ENCODE measurements around the gene BCAP29.

DNA sequence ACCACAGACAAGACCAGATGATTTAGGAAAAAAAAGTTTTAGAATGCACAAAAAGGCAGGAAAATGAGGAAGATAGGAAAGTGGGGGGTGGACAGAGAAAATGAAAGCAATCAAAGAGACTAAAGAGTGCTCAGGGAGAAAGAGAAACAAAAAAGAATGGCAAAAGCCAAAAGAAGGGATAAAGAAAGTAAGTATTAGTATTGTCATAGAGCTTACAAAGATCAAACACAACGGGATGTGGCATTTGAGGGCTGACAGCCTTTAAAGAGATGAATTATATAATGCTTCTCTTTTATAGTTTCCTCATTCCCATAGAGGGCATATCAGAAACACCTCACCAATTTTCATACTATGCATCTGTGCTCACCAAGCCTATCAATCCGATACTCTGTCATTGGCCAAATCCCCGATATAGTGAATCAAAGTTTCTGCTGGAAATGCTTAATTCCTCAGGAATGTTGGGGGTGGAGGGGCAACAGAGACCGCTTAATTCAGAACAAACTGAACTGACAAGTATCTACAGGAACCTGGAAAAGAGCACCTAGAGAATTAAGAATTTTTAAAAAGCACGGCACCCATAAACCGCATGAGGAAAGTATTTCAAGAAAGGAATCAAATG is 19.0 kb upstream of the BCAP29 start:
- TF ChIP-seq, protein P1, sequence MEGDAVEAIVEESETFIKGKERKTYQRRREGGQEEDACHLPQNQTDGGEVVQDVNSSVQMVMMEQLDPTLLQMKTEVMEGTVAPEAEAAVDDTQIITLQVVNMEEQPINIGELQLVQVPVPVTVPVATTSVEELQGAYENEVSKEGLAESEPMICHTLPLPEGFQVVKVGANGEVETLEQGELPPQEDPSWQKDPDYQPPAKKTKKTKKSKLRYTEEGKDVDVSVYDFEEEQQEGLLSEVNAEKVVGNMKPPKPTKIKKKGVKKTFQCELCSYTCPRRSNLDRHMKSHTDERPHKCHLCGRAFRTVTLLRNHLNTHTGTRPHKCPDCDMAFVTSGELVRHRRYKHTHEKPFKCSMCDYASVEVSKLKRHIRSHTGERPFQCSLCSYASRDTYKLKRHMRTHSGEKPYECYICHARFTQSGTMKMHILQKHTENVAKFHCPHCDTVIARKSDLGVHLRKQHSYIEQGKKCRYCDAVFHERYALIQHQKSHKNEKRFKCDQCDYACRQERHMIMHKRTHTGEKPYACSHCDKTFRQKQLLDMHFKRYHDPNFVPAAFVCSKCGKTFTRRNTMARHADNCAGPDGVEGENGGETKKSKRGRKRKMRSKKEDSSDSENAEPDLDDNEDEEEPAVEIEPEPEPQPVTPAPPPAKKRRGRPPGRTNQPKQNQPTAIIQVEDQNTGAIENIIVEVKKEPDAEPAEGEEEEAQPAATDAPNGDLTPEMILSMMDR (IDR thresholded peaks at IDR 0.05): no peak
- no peak for TF ChIP-seq POLR2AphosphoS5 (IDR thresholded peaks at IDR 0.05)

Measured in upper lobe of left lung (tissue), 4 donors.